ENCODE results near the gene OGDHL. TPM values are rescaled to one million over a fixed set of nuclear protein-coding genes. Genes with fewer than 3 reads are reported as not detected.
"Not testable (repeated sequence)": the region's sequence is repeated elsewhere in the genome, so short reads cannot be mapped to it uniquely, and the experiment has no call there.

OGDHL gene
- polyA plus RNA-seq, 1 donor: 45.7 TPM

DNA sequence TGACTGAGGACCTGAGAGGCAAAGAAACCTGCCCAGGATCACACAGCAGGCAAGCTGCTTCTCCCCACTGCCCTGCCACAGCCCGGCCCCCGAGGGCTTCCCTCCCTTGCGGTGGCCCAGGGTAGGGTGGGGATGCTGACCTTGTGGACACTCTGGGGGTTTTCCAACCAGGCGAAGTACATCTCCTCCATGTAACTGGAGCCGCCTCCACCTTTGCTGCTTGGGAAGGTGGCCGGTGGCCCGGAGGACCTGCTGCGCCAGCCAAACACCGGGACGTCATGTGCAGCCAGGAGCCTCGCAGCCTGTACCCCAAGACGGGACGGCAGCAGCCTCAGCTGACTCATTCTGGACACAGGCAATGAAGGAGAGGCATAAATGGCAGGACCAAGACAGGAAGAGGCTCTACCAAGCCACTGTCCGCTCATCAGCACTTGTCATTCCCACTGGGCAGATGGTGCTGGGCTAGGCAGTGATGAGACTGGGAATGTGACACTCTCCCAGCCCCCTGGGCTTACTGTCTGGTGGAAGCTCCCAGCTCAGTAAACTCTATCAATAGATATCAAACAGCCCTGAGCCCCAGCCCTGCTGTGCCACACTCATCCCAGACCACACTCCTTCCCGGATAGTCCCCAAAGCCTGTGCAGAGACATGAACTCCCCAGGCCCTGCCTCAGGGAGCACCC is 3.7 kb downstream of the OGDHL start:
- DNase-seq: no peak

DNA sequence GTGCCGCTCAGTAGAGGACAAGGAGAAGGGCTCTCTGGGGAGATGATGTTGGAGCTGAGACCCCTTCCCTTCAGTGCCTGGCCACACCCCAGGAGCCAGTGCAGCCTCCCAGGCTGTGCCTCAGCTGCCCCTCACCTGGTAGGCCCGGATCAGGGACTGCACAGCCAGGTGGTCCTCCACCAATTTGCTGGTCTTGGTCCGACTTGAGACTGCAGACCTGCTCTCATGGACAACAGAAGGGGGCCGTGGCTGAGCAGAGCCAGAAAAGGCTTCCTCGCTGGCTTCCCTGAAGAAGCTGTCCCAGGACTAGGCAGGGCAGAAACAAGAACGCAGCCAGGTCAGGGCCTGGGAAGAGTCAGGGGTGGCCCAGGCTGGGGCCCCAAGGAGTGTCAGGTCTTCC is 5.5 kb downstream of the OGDHL start:
- no peak for DNase-seq

DNA sequence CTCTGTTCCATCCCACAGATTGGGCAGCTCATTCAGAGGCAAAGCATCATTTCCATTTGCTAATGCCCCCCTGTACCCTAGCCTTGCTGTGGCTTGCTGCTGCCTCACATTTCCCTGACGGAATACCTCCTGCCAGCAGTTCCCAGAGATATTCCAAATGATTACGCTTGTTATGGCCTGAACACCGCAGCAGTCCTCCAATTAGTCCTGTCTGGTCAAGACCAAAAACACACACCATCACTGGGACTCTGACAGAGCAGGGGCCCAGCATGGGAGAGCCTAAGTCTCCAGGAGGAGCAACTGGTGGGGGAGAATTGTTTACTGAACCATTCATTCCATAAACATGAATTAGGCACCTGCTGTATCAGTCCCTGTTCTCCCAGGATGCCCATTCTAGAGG is 6.1 kb downstream of the OGDHL start:
- DNase-seq: no peak

DNA sequence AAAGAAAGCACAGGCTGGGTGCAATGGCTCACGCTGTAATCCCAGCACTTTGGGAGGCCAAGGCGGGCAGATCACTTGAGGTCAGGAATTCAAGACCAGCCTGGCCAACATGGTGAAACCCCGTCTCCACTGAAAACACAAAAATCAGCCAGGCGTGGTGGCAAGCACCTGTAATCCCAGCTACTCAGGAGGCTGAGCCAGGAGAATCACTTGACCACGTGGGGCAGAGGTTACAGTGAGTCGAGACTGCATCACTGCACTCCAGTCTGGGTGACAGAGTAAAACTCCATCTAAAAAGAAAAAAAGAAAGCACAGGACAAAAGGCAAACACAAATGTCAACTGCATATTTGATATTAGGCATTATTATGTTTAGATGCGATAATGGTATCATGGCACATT is 7.2 kb downstream of the OGDHL start:
- DNase-seq: not testable (repeated sequence)

DNA sequence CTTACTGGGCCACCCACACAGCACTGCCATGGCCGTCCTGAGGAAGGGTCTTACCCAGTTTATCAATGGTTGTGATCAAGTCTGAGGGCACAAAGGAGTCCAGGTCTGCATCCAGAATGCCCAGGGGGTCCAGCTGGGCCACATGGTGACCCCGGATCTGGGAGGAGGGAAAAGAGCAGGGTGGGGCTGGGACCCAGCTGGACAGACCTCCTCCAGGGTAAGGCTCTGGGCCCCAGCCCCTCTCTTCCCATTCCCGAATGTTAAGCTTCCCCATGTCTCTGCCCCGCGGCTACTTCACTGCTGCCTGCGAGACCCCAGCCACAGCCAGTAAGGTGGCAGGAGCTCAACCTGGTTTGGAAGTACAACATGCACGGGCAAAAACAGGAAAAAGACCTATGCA is 9.5 kb downstream of the OGDHL start:
- no peak for DNase-seq

DNA sequence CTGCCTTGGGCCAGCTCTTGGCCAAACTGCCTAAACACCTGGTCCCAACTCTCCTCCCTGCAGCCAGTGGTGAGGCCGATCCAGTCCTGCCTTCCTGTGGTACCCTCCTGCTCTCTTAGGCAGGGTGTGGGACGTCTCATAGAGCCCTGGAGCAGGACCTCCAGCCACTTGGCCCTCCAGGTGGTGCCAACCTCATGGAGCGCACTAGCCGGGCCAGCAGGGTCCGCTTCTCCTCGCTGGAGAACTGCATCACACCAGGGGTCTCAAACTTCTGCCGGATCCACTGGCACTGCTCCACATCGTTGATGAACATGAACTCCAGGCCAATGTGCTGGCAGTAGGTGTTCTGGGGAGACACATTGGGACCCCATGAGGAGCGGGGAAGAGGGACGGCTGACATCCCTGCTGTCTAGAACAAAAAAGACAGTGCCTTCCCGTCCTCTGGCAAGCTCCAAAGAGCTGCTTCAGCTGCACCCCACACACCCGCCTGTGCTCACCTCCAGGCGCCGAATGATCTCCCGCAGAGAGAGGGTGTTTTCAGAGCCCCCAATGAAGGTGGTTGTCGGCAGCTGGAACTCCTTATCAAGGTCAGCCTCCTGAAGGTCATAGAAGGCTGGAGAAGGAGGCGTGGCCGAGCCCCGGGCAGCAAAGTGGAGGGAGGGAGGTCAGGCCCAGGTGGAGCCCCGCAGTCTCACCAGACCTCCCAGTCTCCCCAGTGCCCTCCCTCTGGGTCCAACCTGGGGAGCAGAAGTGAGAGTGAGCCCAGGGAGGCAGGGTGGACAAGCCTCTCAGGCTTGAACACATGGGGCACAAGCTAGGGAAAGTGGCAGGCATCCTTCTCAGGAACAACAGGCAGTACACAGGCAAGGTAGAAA is 10.2 kb downstream of the OGDHL start:
- DNase-seq: no peak

DNA sequence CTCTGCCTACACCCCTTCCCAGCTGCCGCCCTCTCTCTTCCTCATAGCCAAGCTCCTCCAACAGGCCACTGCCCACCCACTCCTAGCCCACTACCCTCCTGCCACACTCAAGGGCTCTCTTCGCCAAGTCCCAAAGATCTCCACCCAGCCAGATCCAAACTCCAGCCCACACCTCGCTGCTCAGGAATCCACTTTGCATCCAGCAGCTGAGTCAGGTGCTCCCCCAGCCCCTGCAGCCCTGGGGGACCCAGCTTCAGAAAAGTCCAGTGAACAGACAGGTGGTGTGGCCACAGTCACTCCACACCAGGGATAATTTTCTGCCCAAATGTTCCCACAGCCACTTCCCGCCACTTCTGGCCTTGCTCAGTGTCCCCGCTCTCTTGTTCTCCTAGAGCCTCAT is 10.9 kb downstream of the OGDHL start:
- no peak for DNase-seq

- no peak for DNase-seq
These were observed 11.6 kb downstream of the OGDHL start for GRCh38 chr10:49750546-49750945.

- no peak for DNase-seq
These were observed 12.3 kb downstream of the OGDHL start for GRCh38 chr10:49749556-49750491.

DNA sequence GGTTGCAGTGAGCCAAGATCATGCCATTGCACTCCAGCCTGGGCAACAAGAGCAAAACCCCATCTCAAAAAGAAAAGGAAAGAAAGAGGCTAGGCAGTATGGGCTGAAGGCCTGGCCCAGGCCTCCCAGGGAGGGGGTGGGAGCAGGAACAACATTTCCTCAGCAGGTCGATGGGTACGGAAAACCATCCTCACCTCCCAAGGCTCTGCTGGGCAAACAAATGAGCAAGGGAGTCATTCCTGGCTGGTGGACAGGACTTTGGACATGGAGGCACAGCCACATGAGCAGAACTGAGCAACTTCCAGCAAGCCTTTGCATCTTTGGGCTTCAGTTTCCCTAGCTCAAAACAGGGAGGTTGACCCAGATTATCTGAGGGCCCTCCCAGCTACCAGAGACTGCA is 13.0 kb downstream of the OGDHL start:
- DNase-seq: no peak

GRCh38 chr10:49748006-49748405 is 14.1 kb downstream of the OGDHL start:
- DNase-seq: no peak

- no peak for DNase-seq
These were observed 14.8 kb downstream of the OGDHL start for GRCh38 chr10:49747303-49747646.

- DNase-seq: no peak
These were observed 15.4 kb downstream of the OGDHL start for GRCh38 chr10:49746626-49747302.

- DNase-seq: no peak
These were observed 16.4 kb downstream of the OGDHL start for GRCh38 chr10:49745756-49746155.

GRCh38 chr10:49744924-49745605 is 17.1 kb downstream of the OGDHL start:
- no peak for DNase-seq

- DNase-seq: no peak
These were observed 17.9 kb downstream of the OGDHL start for GRCh38 chr10:49744091-49744685.

- no peak for DNase-seq
These were observed 18.6 kb downstream of the OGDHL start for GRCh38 chr10:49743464-49744075.

- no peak for DNase-seq
These were observed 19.2 kb downstream of the OGDHL start for GRCh38 chr10:49742683-49743463.

- DNase-seq: no peak
These were observed 20.8 kb downstream of the OGDHL start for GRCh38 chr10:49741108-49741995.

Measured in left kidney (tissue), 2 donors.